ENCODE measurements around the gene DPYD.

The DPYD gene

GRCh38 chr1:97906567-97907241 lies 14.1 kb downstream of the DPYD start:
- peak; percentile 49 for DNase-seq (ENCODE audit: low spot score)

- DNase-seq (ENCODE audit: low spot score): no peak
Observed at GRCh38 chr1:97905141-97905940, 15.5 kb downstream of the DPYD start.

GRCh38 chr1:97904534-97904933 lies 16.3 kb downstream of the DPYD start:
- DNase-seq (ENCODE audit: low spot score): no peak

- no peak for DNase-seq (ENCODE audit: low spot score)
Observed at GRCh38 chr1:97903626-97904025, 17.2 kb downstream of the DPYD start.

- DNase-seq (ENCODE audit: low spot score): no peak
Observed at GRCh38 chr1:97902067-97902466, 18.8 kb downstream of the DPYD start.

GRCh38 chr1:97901017-97901658 lies 19.7 kb downstream of the DPYD start:
- no peak for DNase-seq (ENCODE audit: low spot score)

GRCh38 chr1:97898948-97899347 lies 21.9 kb downstream of the DPYD start:
- DNase-seq (ENCODE audit: low spot score): no peak

GRCh38 chr1:97895278-97895677 lies 25.6 kb downstream of the DPYD start:
- DNase-seq (ENCODE audit: low spot score): no peak

- no peak for DNase-seq (ENCODE audit: low spot score)
Observed at GRCh38 chr1:97893844-97894243, 27.0 kb downstream of the DPYD start.

GRCh38 chr1:97886199-97886598 lies 34.6 kb downstream of the DPYD start:
- no peak for DNase-seq (ENCODE audit: low spot score)

GRCh38 chr1:97883823-97884222 lies 37.0 kb downstream of the DPYD start:
- no peak for DNase-seq (ENCODE audit: low spot score)

- no peak for DNase-seq (ENCODE audit: low spot score)
Observed at GRCh38 chr1:97877307-97877706, 43.5 kb downstream of the DPYD start.

- no peak for DNase-seq (ENCODE audit: low spot score)
Observed at GRCh38 chr1:97875996-97876395, 44.8 kb downstream of the DPYD start.

GRCh38 chr1:97870589-97870988 lies 50.2 kb downstream of the DPYD start:
- DNase-seq (ENCODE audit: low spot score): peak; percentile 1

- no peak for DNase-seq (ENCODE audit: low spot score)
Observed at GRCh38 chr1:97869441-97869840, 51.4 kb downstream of the DPYD start.

GRCh38 chr1:97867127-97867526 lies 53.7 kb downstream of the DPYD start:
- DNase-seq (ENCODE audit: low spot score): no peak

- DNase-seq (ENCODE audit: low spot score): no peak
Observed at GRCh38 chr1:97864615-97865014, 56.2 kb downstream of the DPYD start.

- no peak for DNase-seq (ENCODE audit: low spot score)
Observed at GRCh38 chr1:97853221-97853620, 67.6 kb downstream of the DPYD start.

- DNase-seq (ENCODE audit: low spot score): peak; percentile 48
Observed at GRCh38 chr1:97849345-97850340, 71.2 kb downstream of the DPYD start.

- DNase-seq (ENCODE audit: low spot score): no peak
Observed at GRCh38 chr1:97845805-97846204, 75.0 kb downstream of the DPYD start.

- no peak for DNase-seq (ENCODE audit: low spot score)
Observed at GRCh38 chr1:97844552-97845089, 76.2 kb downstream of the DPYD start.

GRCh38 chr1:97841338-97841737 lies 79.5 kb downstream of the DPYD start:
- no peak for DNase-seq (ENCODE audit: low spot score)

All from COLO829 (cell line).